GM21381 (cell line): ENCODE data around the gene SLC10A6.

Source experiments
- ATAC-seq: cut with Tn5 transposase; IDR thresholded peaks from one replicate; pipeline ENCODE4 v1.9.1; 2021; ENCODE audit warnings: mild to moderate bottlenecking, moderate library complexity; ENCODE audit not compliant: unreplicated experiment

The SLC10A6 gene

DNA sequence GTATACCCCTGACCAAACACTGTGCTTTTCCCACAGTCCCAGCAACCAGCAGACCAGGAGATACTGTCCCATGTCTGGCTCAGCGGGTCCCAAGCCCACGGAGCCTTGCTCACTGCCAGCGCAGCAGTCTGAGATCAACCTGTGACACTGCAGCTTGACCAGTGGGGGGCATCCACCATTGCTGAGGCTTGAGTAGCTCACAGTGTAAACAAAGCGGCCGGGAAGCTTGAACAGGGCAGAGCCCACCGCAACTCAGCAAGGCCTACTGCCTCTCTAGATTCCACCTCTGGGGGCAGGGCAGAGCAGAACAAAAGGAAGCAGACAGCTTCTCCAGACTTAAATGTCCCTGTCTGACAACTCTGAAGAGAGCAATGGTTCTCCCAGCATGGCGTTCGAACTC is 58.1 kb downstream of the SLC10A6 start:
- ATAC-seq, result no peak

DNA sequence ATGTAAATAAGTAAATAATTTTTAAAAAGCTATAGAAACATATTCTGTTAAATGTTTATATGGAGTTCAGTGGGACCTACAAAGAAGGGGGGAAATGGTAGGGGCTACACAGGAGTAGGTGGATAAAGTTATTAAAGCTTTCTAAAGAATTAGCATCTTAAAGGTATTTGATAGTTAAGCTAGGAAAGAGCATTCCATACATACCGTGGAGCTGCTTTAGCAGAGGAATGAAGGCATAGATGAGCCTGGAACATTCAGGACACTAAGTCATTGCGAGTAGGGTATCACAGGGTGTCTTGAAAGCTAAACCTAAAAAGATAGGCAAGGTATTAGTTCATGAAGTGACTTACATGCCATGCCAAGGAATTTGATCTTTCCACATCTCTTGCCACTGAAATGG is 60.4 kb downstream of the SLC10A6 start:
- no peak for ATAC-seq

DNA sequence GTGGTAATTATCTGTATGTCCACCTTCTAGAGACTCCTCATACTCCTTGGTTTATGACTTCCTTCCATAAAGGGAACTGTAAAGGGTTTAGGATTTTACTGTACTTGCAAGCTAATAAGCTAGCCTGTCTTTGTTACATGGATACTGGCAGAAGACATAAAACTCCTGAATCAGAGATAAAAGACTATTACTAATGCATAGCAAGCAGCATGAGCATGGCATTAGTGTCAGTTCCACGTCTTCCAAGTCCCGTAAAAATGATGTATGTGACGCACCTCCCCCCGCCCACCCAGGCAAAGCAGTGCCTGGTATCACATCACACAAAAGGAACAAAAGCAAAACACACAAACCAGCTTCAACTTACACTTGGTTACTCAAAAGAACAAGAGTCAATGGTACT is 71.0 kb downstream of the SLC10A6 start:
- no peak for ATAC-seq

DNA sequence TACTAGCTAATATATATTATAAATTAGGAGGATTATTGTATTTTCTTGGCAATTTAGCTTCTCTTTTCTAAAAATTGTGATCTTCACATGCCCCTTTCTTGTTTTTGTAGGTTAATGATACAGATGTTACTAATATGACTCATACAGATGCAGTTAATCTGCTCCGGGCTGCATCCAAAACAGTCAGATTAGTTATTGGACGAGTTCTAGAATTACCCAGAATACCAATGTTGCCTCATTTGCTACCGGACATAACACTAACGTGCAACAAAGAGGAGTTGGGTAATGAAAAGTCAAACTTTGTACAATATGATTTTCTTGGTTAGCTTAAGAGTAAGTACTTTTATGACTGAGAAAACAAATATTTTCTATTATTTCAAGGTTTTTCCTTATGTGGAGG is 74.1 kb downstream of the SLC10A6 start:
- ATAC-seq, result no peak
